K562 (cell line): ENCODE measurements around the gene MPI. TPM values are rescaled to one million over a fixed set of nuclear protein-coding genes. Genes with fewer than 3 reads are reported as not detected.

Source experiments
- ATF7 ChIP-seq: fragments of 450-650 bp; IDR thresholded peaks from 2 replicates; pipeline ENCODE4 v1.7.1; 2014; ENCODE audit warnings: mild to moderate bottlenecking, moderate library complexity
- CTCF ChIP-seq, 3 experiments: IDR thresholded peaks in 2 of 3; conservative IDR thresholded peaks in 1 of 3; 2 replicates each; pipeline ENCODE4 v1.5.1; 2011 to 2012; ENCODE audit warnings: low read length in 3 of 3, mild to moderate bottlenecking in 3 of 3, control low read depth in 2 of 3, improper control_type of control experiment in 1 of 3, inconsistent platforms in 1 of 3, low read depth in 1 of 3, mixed read lengths in 1 of 3, moderate library complexity in 1 of 3; ENCODE audit not compliant: insufficient read depth in 2 of 3
- EP400 ChIP-seq: fragments of 450-650 bp; IDR thresholded peaks from 2 replicates; pipeline ENCODE4 v1.6.1; 2017; ENCODE audit warnings: antibody characterized with exemption, mild to moderate bottlenecking, moderate library complexity
- LEF1 ChIP-seq: fragments of 450-650 bp; IDR thresholded peaks from 2 replicates; pipeline ENCODE4 v1.6.1; 2016; ENCODE audit warnings: mild to moderate bottlenecking
- MEF2D ChIP-seq: conservative IDR thresholded peaks from 2 replicates; pipeline ENCODE4 v1.6.1; 2016; ENCODE audit warnings: low read depth, missing genetic modification characterization, missing compliant biosample characterization
- NCOR1 ChIP-seq: fragments of 450-650 bp; IDR thresholded peaks from 2 replicates; pipeline ENCODE4 v1.6.1; 2016; ENCODE audit warnings: mild to moderate bottlenecking, moderate library complexity
- PHF8 ChIP-seq: fragments of 200-600 bp; sonication (generic); IDR thresholded peaks from 2 replicates; pipeline ENCODE4 v1.6.1; 2012; ENCODE audit warnings: mixed run types, mild to moderate bottlenecking, inconsistent platforms, low read length, moderate library complexity, borderline replicate concordance
- PHTF2 ChIP-seq: fragments of 250-450 bp; sonication (Bioruptor Pico); IDR thresholded peaks from 2 replicates; pipeline ENCODE4 v1.5.0; 2021; ENCODE audit warnings: mild to moderate bottlenecking
- RBFOX2 ChIP-seq: fragments of 200-400 bp; formaldehyde crosslinking; IDR thresholded peaks from 2 replicates; pipeline ENCODE4 v1.6.1; 2017; ENCODE audit warnings: low read depth, mild to moderate bottlenecking, low read length, moderate library complexity
- SIN3B ChIP-seq: fragments of 450-650 bp; IDR thresholded peaks from 2 replicates; pipeline ENCODE4 v1.6.1; 2017; ENCODE audit warnings: low read depth, mild to moderate bottlenecking, moderate library complexity
- TAF15 ChIP-seq: fragments of 200-400 bp; formaldehyde crosslinking; IDR thresholded peaks from 2 replicates; pipeline ENCODE4 v1.6.1; 2017; ENCODE audit warnings: mild to moderate bottlenecking, low read depth, low read length, moderate library complexity
- ZFX ChIP-seq: sonication (generic); formaldehyde crosslinking; IDR thresholded peaks from 2 replicates; pipeline ENCODE4 v1.8.0; 2022; ENCODE audit warnings: mild to moderate bottlenecking, missing genetic modification reagents, moderate library complexity
- ZNF134 ChIP-seq: fragments of 250-450 bp; sonication (Bioruptor Pico); conservative IDR thresholded peaks from 2 replicates; pipeline ENCODE4 v1.4.0; 2020
- ZNF175 ChIP-seq: fragments of 200-800 bp; sonication (Bioruptor generic); IDR thresholded peaks from 2 replicates; pipeline ENCODE4 v1.6.1; 2016; ENCODE audit warnings: low read depth, mild to moderate bottlenecking, missing genetic modification characterization, missing compliant biosample characterization
- ZNF184 ChIP-seq: sonication (generic); formaldehyde crosslinking; IDR thresholded peaks from 2 replicates; pipeline ENCODE4 v1.5.0; 2020; ENCODE audit warnings: missing genetic modification reagents
- ZNF212 ChIP-seq: fragments of 450-650 bp; formaldehyde crosslinking; IDR thresholded peaks from 2 replicates; pipeline ENCODE4 v1.4.0; 2020; ENCODE audit warnings: mild to moderate bottlenecking
- ZNF253 ChIP-seq: fragments of 250-450 bp; sonication (Bioruptor Pico); conservative IDR thresholded peaks from 2 replicates; pipeline ENCODE4 v1.6.1; 2021; ENCODE audit warnings: mild to moderate bottlenecking
- polyA plus RNA-seq, 8 experiments: library from polyadenylated mRNA; depleted of rRNA in 4 of 8; stranded (reverse) in 5 of 8; unstranded in 3 of 8; fragments of >200 nt; fragmentation: Nextera tagmentation in 2 of 8; fragmentation: Illumina TruSeq in 1 of 8; extraction: Ambion mirVana in 2 of 8; extraction: Trizol in 1 of 8; gene quantifications; 2 replicates each; pipeline versions ENCODE4 v1.2.1 to v1.2.3, GENCODE V29; 2011 to 2014; ENCODE audit warnings: inconsistent platforms in 1 of 8, missing spikeins in 1 of 8
- total RNA-seq, 7 experiments: library from RNA; depleted of rRNA in 6 of 7; stranded (reverse); fragments of >200 nt in 6 of 7; fragmentation: Illumina TruSeq in 2 of 7; extraction: Trizol in 2 of 7; gene quantifications; 2 replicates each; pipeline versions ENCODE4 v1.2.1 to v1.2.3, GENCODE V29; 2011 to 2021; ENCODE audit warnings: low replicate concordance in 1 of 7
- TF ChIP-seq, protein P1 (sequence below): fragments of 250-450 bp; sonication (Bioruptor Pico); IDR thresholded peaks from 2 replicates; pipeline ENCODE4 v1.5.0; 2022; ENCODE audit warnings: mild to moderate bottlenecking
- TF ChIP-seq, protein P2 (sequence below): sonication (generic); formaldehyde crosslinking; IDR thresholded peaks from 2 replicates; pipeline ENCODE4 v1.8.1; 2023; ENCODE audit warnings: mild to moderate bottlenecking, missing genetic modification reagents

Gene MPI
- total and polyA plus RNA-seq, 9 of the 15 experiments (the other 6 are each of a cell fraction or from before 2014, with no cell fraction given), result 30.7 to 105 (median 40.5) TPM

- TF ChIP-seq, protein P1, sequence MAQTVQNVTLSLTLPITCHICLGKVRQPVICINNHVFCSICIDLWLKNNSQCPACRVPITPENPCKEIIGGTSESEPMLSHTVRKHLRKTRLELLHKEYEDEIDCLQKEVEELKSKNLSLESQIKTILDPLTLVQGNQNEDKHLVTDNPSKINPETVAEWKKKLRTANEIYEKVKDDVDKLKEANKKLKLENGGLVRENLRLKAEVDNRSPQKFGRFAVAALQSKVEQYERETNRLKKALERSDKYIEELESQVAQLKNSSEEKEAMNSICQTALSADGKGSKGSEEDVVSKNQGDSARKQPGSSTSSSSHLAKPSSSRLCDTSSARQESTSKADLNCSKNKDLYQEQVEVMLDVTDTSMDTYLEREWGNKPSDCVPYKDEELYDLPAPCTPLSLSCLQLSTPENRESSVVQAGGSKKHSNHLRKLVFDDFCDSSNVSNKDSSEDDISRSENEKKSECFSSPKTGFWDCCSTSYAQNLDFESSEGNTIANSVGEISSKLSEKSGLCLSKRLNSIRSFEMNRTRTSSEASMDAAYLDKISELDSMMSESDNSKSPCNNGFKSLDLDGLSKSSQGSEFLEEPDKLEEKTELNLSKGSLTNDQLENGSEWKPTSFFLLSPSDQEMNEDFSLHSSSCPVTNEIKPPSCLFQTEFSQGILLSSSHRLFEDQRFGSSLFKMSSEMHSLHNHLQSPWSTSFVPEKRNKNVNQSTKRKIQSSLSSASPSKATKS (CRISPR knock-in tag), result no peak
- no peak for TF ChIP-seq CTCF (IDR thresholded peaks at IDR 0.05 in 2 of 3, conservative IDR thresholded peaks at IDR 0.05 in 1 of 3; ENCODE audit: insufficient read depth in 2 of 3, low read depth in 1 of 3, low read length in 3 of 3)
- TF ChIP-seq ZNF175 (CRISPR knock-in tag), result peak; percentile 45; the same call in 1 of the 2 replicates
- TF ChIP-seq ZNF134 (CRISPR knock-in tag), result no peak
- no peak for TF ChIP-seq NCOR1
- TF ChIP-seq EP400, result no peak
- TF ChIP-seq PHTF2 (CRISPR knock-in tag), result no peak
- TF ChIP-seq ZNF184, result no peak
- TF ChIP-seq RBFOX2, result no peak
- TF ChIP-seq, protein P2, sequence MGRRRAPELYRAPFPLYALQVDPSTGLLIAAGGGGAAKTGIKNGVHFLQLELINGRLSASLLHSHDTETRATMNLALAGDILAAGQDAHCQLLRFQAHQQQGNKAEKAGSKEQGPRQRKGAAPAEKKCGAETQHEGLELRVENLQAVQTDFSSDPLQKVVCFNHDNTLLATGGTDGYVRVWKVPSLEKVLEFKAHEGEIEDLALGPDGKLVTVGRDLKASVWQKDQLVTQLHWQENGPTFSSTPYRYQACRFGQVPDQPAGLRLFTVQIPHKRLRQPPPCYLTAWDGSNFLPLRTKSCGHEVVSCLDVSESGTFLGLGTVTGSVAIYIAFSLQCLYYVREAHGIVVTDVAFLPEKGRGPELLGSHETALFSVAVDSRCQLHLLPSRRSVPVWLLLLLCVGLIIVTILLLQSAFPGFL (CRISPR knock-in tag), result no peak
- no peak for TF ChIP-seq ZNF253 (CRISPR knock-in tag)
- no peak for TF ChIP-seq ZNF212 (CRISPR knock-in tag)
- TF ChIP-seq ATF7, result no peak
- 0 out of 2 replicates have a peak, but pooled peaks have one; percentile 21 for TF ChIP-seq LEF1
- no peak for TF ChIP-seq ZFX (CRISPR knock-in tag)
- TF ChIP-seq SIN3B, result no peak
- no peak for TF ChIP-seq MEF2D (tag)
- TF ChIP-seq PHF8, result no peak
- TF ChIP-seq TAF15, result no peak
These were observed 406 bp upstream of the MPI start (continued) for GRCh38 chr15:74889390-74889882.
